GM12801 (cell line): ENCODE results near the gene SAMD8.

Experiments used
- TF ChIP-seq, protein P1 (sequence below): IDR thresholded peaks from one replicate; pipeline ENCODE4 v1.5.1; 2011; ENCODE audit warnings: control low read depth; ENCODE audit not compliant: insufficient read length; ENCODE audit errors: extremely low read depth

SAMD8 gene

DNA sequence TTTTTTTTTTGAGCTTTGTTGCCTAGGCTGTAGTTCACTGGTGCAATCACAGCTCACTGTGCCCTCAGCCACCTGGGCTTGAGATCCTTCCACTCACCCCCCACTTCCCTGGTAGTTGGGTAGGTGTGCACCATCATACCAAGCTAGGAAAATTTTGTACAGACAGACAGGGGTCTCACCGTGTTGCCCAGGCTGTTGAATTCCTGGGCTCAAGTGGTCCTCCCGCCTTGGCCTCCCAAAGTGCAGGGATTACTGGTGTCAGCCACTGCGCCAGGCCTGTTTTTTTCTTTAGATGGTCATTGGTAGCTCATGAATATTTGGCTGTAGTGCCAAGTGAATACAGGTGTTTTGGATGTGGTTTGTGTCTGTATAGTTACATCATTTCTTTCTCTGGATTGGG lies 116.8 kb downstream of the SAMD8 start:
- TF ChIP-seq, protein P1, sequence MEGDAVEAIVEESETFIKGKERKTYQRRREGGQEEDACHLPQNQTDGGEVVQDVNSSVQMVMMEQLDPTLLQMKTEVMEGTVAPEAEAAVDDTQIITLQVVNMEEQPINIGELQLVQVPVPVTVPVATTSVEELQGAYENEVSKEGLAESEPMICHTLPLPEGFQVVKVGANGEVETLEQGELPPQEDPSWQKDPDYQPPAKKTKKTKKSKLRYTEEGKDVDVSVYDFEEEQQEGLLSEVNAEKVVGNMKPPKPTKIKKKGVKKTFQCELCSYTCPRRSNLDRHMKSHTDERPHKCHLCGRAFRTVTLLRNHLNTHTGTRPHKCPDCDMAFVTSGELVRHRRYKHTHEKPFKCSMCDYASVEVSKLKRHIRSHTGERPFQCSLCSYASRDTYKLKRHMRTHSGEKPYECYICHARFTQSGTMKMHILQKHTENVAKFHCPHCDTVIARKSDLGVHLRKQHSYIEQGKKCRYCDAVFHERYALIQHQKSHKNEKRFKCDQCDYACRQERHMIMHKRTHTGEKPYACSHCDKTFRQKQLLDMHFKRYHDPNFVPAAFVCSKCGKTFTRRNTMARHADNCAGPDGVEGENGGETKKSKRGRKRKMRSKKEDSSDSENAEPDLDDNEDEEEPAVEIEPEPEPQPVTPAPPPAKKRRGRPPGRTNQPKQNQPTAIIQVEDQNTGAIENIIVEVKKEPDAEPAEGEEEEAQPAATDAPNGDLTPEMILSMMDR: no peak

DNA sequence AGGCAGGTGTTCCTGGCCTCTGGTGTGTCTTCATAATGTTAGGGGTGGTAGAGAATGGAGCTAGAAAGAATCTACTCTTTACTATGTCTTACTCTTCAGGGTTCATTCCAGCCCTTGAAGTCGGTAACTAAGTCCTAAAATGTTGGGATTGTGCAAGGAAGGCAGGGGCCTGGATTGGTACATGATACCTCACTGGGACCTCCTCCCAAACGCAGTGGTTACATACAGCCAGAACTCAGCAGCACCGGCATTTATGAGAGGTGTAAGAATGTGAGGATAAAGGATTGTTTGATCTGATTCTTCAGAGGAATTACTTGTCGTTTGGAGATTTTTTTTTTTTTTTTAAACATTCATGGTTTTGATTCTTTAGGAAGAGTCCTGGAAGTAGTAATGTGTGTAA lies 117.4 kb downstream of the SAMD8 start:
- TF ChIP-seq, protein P1: no peak

GRCh38 chr10:75229971-75230370 lies 118.5 kb downstream of the SAMD8 start:
- TF ChIP-seq, protein P1: no peak

DNA sequence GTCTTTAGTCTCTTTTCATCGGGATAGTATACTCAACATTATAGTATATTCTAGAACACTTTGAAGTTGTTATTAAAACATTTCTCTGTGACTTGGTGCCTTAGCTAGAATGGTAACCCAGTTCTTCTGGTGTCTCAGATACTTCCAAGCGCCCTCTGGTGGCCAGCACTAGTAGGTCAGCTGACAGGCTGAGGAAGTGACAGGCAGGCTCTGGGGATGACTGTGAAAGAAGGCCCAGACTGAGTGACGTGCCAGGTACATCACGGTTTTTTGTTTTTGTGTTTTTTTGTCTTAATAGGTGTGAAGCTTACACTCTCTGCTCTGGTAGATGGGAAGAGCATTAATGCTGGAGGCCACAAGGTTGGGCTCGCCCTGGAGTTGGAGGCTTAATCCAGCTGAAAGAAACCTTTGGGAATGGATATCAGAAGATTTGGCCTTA lies 119.2 kb downstream of the SAMD8 start:
- TF ChIP-seq, protein P1: peak; percentile 27
